ENCODE results near the gene PDE11A. TPM values are rescaled to one million over a fixed set of nuclear protein-coding genes. Genes with fewer than 3 reads are reported as not detected.

The PDE11A gene
- total and polyA plus RNA-seq, 2 of the 8 experiments (the other 6 are each of a cell fraction or from before 2014, with no cell fraction given): 0.19 to 0.23 TPM

- Histone ChIP-seq H3K23me2 (ENCODE audit: low read depth, low read length) (no peaks in the 10 kb centered on the region), H2BK12ac (ENCODE audit: low read depth, low read length) (no peak overlapping the region), H3K4ac (replicated peaks; ENCODE audit: insufficient read length, low read depth, low read length) (no peak overlapping the region), H2BK5ac (ENCODE audit: low read depth, low read length) (no peak overlapping the region), H3K27me3 (replicated peaks in 1 of 4; ENCODE audit: control insufficient read depth in 3 of 4, extremely low read depth in 1 of 4, insufficient read depth in 3 of 4, low read length in 3 of 4) (no peaks in the 10 kb centered on the region; a peak in 1 of 7 replicates), H3K14ac (ENCODE audit: insufficient read length) (no peak overlapping the region), H3K79me2 (ENCODE audit: control insufficient read depth in 1 of 2, insufficient read depth in 2 of 2, low read length in 2 of 2) (no peaks in the 10 kb centered on the region), H2BK120ac (replicated peaks; ENCODE audit: low read depth, low read length) (no peak overlapping the region), H3K18ac (ENCODE audit: extremely low read depth, low read length) (no peak overlapping the region), H3K9ac (replicated peaks in 1 of 4; ENCODE audit: extremely low read depth in 1 of 4, low read depth in 3 of 4, low read length in 3 of 4) (no peak overlapping the region), H3K36me3 (ENCODE audit: control insufficient read depth in 2 of 4, insufficient read depth in 4 of 4, low read length in 3 of 4) (no peaks in the 10 kb centered on the region), H3K4me3 (ENCODE audit: extremely low read depth in 1 of 4, insufficient read depth in 2 of 4, low read depth in 3 of 4, low read length in 4 of 4) (no peak overlapping the region), H2AK5ac (ENCODE audit: low read depth, low read length) (no peak overlapping the region), H3K79me1 (ENCODE audit: low read depth, low read length) (no peaks in the 10 kb centered on the region), H2BK15ac (ENCODE audit: low read length) (no peak overlapping the region), H4K20me1 (replicated peaks in 1 of 2; ENCODE audit: control insufficient read depth in 1 of 2, insufficient read depth in 2 of 2, low read length in 2 of 2) (no peaks in the 10 kb centered on the region), H3K27ac (ENCODE audit: low read depth, low read length) (no peak overlapping the region), H3K4me2 (ENCODE audit: insufficient read depth in 1 of 2, low read depth in 2 of 2, low read length in 2 of 2) (no peak overlapping the region), H2BK20ac (ENCODE audit: low read length) (no peak overlapping the region), H3K23ac (ENCODE audit: insufficient read length) (no peak overlapping the region), H4K8ac (ENCODE audit: extremely low read depth, insufficient read depth, low read length) (no peak overlapping the region), H3K4me1 (replicated peaks in 1 of 4; ENCODE audit: control insufficient read depth in 3 of 4, insufficient read depth in 4 of 4, low read length in 3 of 4) (no peaks in the 10 kb centered on the region), H4K91ac (replicated peaks; ENCODE audit: insufficient read length, low read length) (no peak overlapping the region), H4K5ac (ENCODE audit: insufficient read length, low read depth, low read length) (no peak overlapping the region), H3K9me3 (ENCODE audit: insufficient read depth in 2 of 2, low read depth in 1 of 2, low read length in 1 of 2) (no peaks in the 10 kb centered on the region; a peak in 1 of 4 replicates), H2AFZ (ENCODE audit: low read length) (no peak overlapping the region), H3K56ac (replicated peaks; ENCODE audit: insufficient read length, low read depth, low read length) (no peak overlapping the region)
- WGBS, 2 experiments (ENCODE audit: extremely low coverage in 1 of 2, insufficient coverage in 1 of 2, insufficient read length in 1 of 2, insufficient replicate concordance in 2 of 2, low coverage in 1 of 2, low lambda C conversion rate in 2 of 2, missing lambda C conversion rate in 1 of 2): 100% methylated on average over 2 of the region's 8 CpGs; no CpG with 5 or more reads in 1 of the 2 experiments
- ChIA-PET POLR2A (ENCODE audit: partially characterized antibody) (no interaction called here), CTCF (ENCODE audit: partially characterized antibody) (no interaction called here)
- no peak for DNase-seq (ENCODE audit: low read depth in 1 of 2, low spot score in 2 of 2)
- no peak for FAIRE-seq
- TF ChIP-seq PHF8 (conservative IDR thresholded peaks at IDR 0.05; ENCODE audit: low read depth, low read length): no peak
- TF ChIP-seq HDAC6 (IDR thresholded peaks at IDR 0.05; ENCODE audit: low read depth, low read length): no peak
- no peak for TF ChIP-seq CTBP2 (IDR thresholded peaks at IDR 0.05; ENCODE audit: borderline replicate concordance, insufficient read depth, insufficient read length, low read length)
- no peak for TF ChIP-seq RAD21 (IDR thresholded peaks at IDR 0.05 in 1 of 2, conservative IDR thresholded peaks at IDR 0.05 in 1 of 2; ENCODE audit: low read depth in 2 of 2, low read length in 2 of 2)
- no peak for TF ChIP-seq TBP (IDR thresholded peaks at IDR 0.05; ENCODE audit: low read depth, low read length)
- no peak for TF ChIP-seq POLR2A (IDR thresholded peaks at IDR 0.05; ENCODE audit: control extremely low read depth in 1 of 2, low read depth in 2 of 2, low read length in 2 of 2)
- no peak for TF ChIP-seq CHD1 (IDR thresholded peaks at IDR 0.05; ENCODE audit: low read depth, low read length)
- TF ChIP-seq MAFK (IDR thresholded peaks at IDR 0.05; ENCODE audit: low read depth, low read length): no peak
- TF ChIP-seq CBX5 (IDR thresholded peaks at IDR 0.05; ENCODE audit: low read depth, low read length): no peak
- no peak for TF ChIP-seq POLR2AphosphoS5 (IDR thresholded peaks at IDR 0.05; ENCODE audit: low read depth, low read length)
- no peak for TF ChIP-seq RXRA (IDR thresholded peaks at IDR 0.05; ENCODE audit: insufficient read depth, low read depth, low read length)
- no peak for TF ChIP-seq TAF7 (optimal IDR thresholded peaks at IDR 0.05; ENCODE audit: borderline replicate concordance, low read depth, low read length)
- TF ChIP-seq NRF1 (IDR thresholded peaks at IDR 0.05; ENCODE audit: low read depth, low read length): no peak
- TF ChIP-seq SUZ12 (IDR thresholded peaks at IDR 0.05; ENCODE audit: low read length): no peak
- no peak for TF ChIP-seq RBBP5 (IDR thresholded peaks at IDR 0.05; ENCODE audit: borderline replicate concordance, low read depth, low read length)
These were observed 195.6 kb downstream of the PDE11A start for GRCh38 chr2:177876950-177877349.

Data from H1 (cell line).